Spleen (tissue), 7 donors: ENCODE data around the gene FSHR.

Experiments used
- POLR2A ChIP-seq, 3 donors: fragments of 450-650 bp; IDR thresholded peaks; one replicate each; pipeline ENCODE4 v1.5.1; 2017; ENCODE audit warnings: antibody characterized with exemption in 3 of 3, mild to moderate bottlenecking in 1 of 3
- POLR2AphosphoS5 ChIP-seq, 3 donors: sonication (generic); formaldehyde crosslinking; IDR thresholded peaks; one replicate each; pipeline ENCODE4 v1.5.1; 2017; ENCODE audit warnings: antibody characterized with exemption in 3 of 3
- TF ChIP-seq, protein P1 (sequence below), 11 experiments: fragments of 200-600 bp in 7 of 11; fragments of 450-650 bp in 4 of 11; sonication (generic) in 4 of 11; IDR thresholded peaks in 8 of 11; conservative IDR thresholded peaks in 3 of 11; 1 replicate in 7 of 11; 2 replicates in 4 of 11; pipeline versions ENCODE4 v1.4.0 to v1.8.0; 2016 to 2021; ENCODE audit warnings: antibody characterized with exemption in 11 of 11, inconsistent platforms in 4 of 11, mild to moderate bottlenecking in 1 of 11
- donor health status: DM: no; HTN: no; CAD: no; lungs with moderate emphysema.
- donor health status: DM: no; HTN: no; CAD: no.
- donor health status: DM: no; HTN: no; CAD: no.

DNA sequence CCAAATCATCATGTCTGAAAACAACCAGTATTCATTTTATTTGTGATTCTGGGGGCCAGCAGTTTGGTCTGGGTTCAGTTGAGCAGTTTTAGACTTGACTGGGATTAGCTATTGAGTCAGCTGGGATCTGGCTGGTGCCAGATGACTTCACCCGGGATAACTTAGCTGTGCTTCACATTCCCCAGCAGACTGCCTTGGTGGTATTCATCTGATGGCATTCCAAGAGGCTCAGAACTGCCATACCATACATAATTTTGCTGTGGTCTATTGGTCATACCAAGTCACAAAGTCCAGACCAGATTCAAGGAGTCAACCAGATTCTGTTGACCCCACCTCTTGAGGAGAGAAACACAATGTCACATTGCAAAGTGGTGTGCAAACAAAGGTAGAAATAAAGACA lies 7.8 kb upstream of the FSHR start:
- TF ChIP-seq, protein P1, sequence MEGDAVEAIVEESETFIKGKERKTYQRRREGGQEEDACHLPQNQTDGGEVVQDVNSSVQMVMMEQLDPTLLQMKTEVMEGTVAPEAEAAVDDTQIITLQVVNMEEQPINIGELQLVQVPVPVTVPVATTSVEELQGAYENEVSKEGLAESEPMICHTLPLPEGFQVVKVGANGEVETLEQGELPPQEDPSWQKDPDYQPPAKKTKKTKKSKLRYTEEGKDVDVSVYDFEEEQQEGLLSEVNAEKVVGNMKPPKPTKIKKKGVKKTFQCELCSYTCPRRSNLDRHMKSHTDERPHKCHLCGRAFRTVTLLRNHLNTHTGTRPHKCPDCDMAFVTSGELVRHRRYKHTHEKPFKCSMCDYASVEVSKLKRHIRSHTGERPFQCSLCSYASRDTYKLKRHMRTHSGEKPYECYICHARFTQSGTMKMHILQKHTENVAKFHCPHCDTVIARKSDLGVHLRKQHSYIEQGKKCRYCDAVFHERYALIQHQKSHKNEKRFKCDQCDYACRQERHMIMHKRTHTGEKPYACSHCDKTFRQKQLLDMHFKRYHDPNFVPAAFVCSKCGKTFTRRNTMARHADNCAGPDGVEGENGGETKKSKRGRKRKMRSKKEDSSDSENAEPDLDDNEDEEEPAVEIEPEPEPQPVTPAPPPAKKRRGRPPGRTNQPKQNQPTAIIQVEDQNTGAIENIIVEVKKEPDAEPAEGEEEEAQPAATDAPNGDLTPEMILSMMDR (IDR thresholded peaks at IDR 0.05 in 8 of 11, conservative IDR thresholded peaks at IDR 0.05 in 3 of 11) = no peak
- TF ChIP-seq POLR2A (IDR thresholded peaks at IDR 0.05) (no peak), POLR2AphosphoS5 (IDR thresholded peaks at IDR 0.05) (no peak)
